HEK293 (cell line): ENCODE measurements around the gene COG3.

ENCODE experiments used
- GLI4 ChIP-seq: fragments of 450-650 bp; formaldehyde crosslinking; IDR thresholded peaks from 2 replicates; pipeline ENCODE4 v1.5.1; 2016; ENCODE audit warnings: missing biosample characterization, missing genetic modification characterization
- KLF10 ChIP-seq: fragments of 450-650 bp; IDR thresholded peaks from 2 replicates; pipeline ENCODE4 v1.5.1; 2018; ENCODE audit warnings: missing biosample characterization, mild to moderate bottlenecking, missing genetic modification characterization
- KLF7 ChIP-seq: fragments of 450-650 bp; formaldehyde crosslinking; IDR thresholded peaks from 2 replicates; pipeline ENCODE4 v1.5.1; 2016; ENCODE audit warnings: missing biosample characterization, missing genetic modification characterization, borderline replicate concordance
- OSR2 ChIP-seq: fragments of 450-650 bp; formaldehyde crosslinking; IDR thresholded peaks from 2 replicates; pipeline ENCODE4 v1.5.1; 2016; ENCODE audit warnings: missing biosample characterization, missing genetic modification characterization
- REPIN1 ChIP-seq: fragments of 450-650 bp; formaldehyde crosslinking; IDR thresholded peaks from 2 replicates; pipeline ENCODE4 v1.5.1; 2017; ENCODE audit warnings: missing biosample characterization, missing genetic modification characterization, low read depth
- ZBTB1 ChIP-seq: fragments of 450-650 bp; formaldehyde crosslinking; IDR thresholded peaks from 2 replicates; pipeline ENCODE4 v1.5.1; 2016; ENCODE audit warnings: missing biosample characterization, missing genetic modification characterization
- ZBTB20 ChIP-seq: fragments of 450-650 bp; formaldehyde crosslinking; IDR thresholded peaks from 2 replicates; pipeline ENCODE4 v1.5.1; 2016; ENCODE audit warnings: missing biosample characterization, missing genetic modification characterization
- ZFP3 ChIP-seq: fragments of 450-650 bp; formaldehyde crosslinking; IDR thresholded peaks from 2 replicates; pipeline ENCODE4 v1.5.1; 2016; ENCODE audit warnings: low read depth, missing biosample characterization, missing genetic modification characterization
- ZFP41 ChIP-seq: fragments of 450-650 bp; formaldehyde crosslinking; IDR thresholded peaks from 2 replicates; pipeline ENCODE4 v1.5.1; 2016; ENCODE audit warnings: missing biosample characterization, missing genetic modification characterization, borderline replicate concordance
- ZNF10 ChIP-seq: fragments of 450-650 bp; formaldehyde crosslinking; IDR thresholded peaks from 2 replicates; pipeline ENCODE4 v1.5.1; 2017; ENCODE audit warnings: missing biosample characterization, missing genetic modification characterization
- ZNF132 ChIP-seq: fragments of 450-650 bp; formaldehyde crosslinking; IDR thresholded peaks from 2 replicates; pipeline ENCODE4 v1.5.1; 2017; ENCODE audit warnings: missing biosample characterization, missing genetic modification characterization, borderline replicate concordance
- ZNF146 ChIP-seq: fragments of 450-650 bp; formaldehyde crosslinking; IDR thresholded peaks from 2 replicates; pipeline ENCODE4 v1.5.1; 2016; ENCODE audit warnings: missing biosample characterization, missing genetic modification characterization
- ZNF148 ChIP-seq: fragments of 450-650 bp; formaldehyde crosslinking; IDR thresholded peaks from 2 replicates; pipeline ENCODE4 v1.5.0; 2017; ENCODE audit warnings: missing biosample characterization, missing genetic modification characterization, borderline replicate concordance
- ZNF157 ChIP-seq: fragments of 450-650 bp; formaldehyde crosslinking; IDR thresholded peaks from 2 replicates; pipeline ENCODE4 v1.5.1; 2016; ENCODE audit warnings: missing biosample characterization, missing genetic modification characterization
- ZNF16 ChIP-seq: fragments of 450-650 bp; formaldehyde crosslinking; IDR thresholded peaks from 2 replicates; pipeline ENCODE4 v1.5.1; 2016; ENCODE audit warnings: low read depth, missing biosample characterization, missing genetic modification characterization
- ZNF174 ChIP-seq: fragments of 450-650 bp; formaldehyde crosslinking; IDR thresholded peaks from 2 replicates; pipeline ENCODE4 v1.5.0; 2017; ENCODE audit warnings: missing biosample characterization, mild to moderate bottlenecking, missing genetic modification characterization
- ZNF175 ChIP-seq: fragments of 450-650 bp; formaldehyde crosslinking; IDR thresholded peaks from 2 replicates; pipeline ENCODE4 v1.5.1; 2016; ENCODE audit warnings: missing biosample characterization, missing genetic modification characterization
- ZNF184 ChIP-seq: fragments of 450-650 bp; IDR thresholded peaks from 2 replicates; pipeline ENCODE4 v1.5.1; 2018; ENCODE audit warnings: missing biosample characterization, mild to moderate bottlenecking, missing genetic modification characterization
- ZNF2 ChIP-seq: fragments of 450-650 bp; formaldehyde crosslinking; IDR thresholded peaks from 2 replicates; pipeline ENCODE4 v1.5.1; 2016; ENCODE audit warnings: missing biosample characterization, missing genetic modification characterization
- ZNF239 ChIP-seq: fragments of 450-650 bp; formaldehyde crosslinking; IDR thresholded peaks from 2 replicates; pipeline ENCODE4 v1.5.1; 2016; ENCODE audit warnings: missing biosample characterization, missing genetic modification characterization
- ZNF24 ChIP-seq: fragments of 450-650 bp; formaldehyde crosslinking; IDR thresholded peaks from 2 replicates; pipeline ENCODE4 v1.5.1; 2016; ENCODE audit warnings: missing biosample characterization, missing genetic modification characterization
- ZNF449 ChIP-seq: fragments of 450-650 bp; formaldehyde crosslinking; IDR thresholded peaks from 2 replicates; pipeline ENCODE4 v1.5.1; 2017; ENCODE audit warnings: missing biosample characterization, mild to moderate bottlenecking, missing genetic modification characterization, moderate library complexity
- ZNF510 ChIP-seq: fragments of 450-650 bp; formaldehyde crosslinking; IDR thresholded peaks from 2 replicates; pipeline ENCODE4 v1.5.1; 2018; ENCODE audit warnings: mild to moderate bottlenecking, missing genetic modification characterization, missing biosample characterization; ENCODE audit not compliant: insufficient replicate concordance
- ZNF514 ChIP-seq: fragments of 450-650 bp; formaldehyde crosslinking; IDR thresholded peaks from 2 replicates; pipeline ENCODE4 v1.5.1; 2016; ENCODE audit warnings: missing biosample characterization, missing genetic modification characterization
- ZNF518A ChIP-seq: fragments of 450-650 bp; formaldehyde crosslinking; conservative IDR thresholded peaks from 2 replicates; pipeline ENCODE4 v1.5.1; 2016; ENCODE audit warnings: low read depth, missing biosample characterization, missing genetic modification characterization
- ZNF558 ChIP-seq: fragments of 450-650 bp; formaldehyde crosslinking; IDR thresholded peaks from 2 replicates; pipeline ENCODE4 v1.5.1; 2016; ENCODE audit warnings: missing biosample characterization, missing genetic modification characterization
- ZNF664 ChIP-seq: fragments of 450-650 bp; formaldehyde crosslinking; IDR thresholded peaks from 2 replicates; pipeline ENCODE4 v1.5.1; 2016; ENCODE audit warnings: missing biosample characterization, missing genetic modification characterization
- ZNF701 ChIP-seq: fragments of 450-650 bp; formaldehyde crosslinking; IDR thresholded peaks from 2 replicates; pipeline ENCODE4 v1.5.1; 2016; ENCODE audit warnings: missing biosample characterization, missing genetic modification characterization
- ZNF76 ChIP-seq: fragments of 450-650 bp; formaldehyde crosslinking; IDR thresholded peaks from 2 replicates; pipeline ENCODE4; 2016; ENCODE audit warnings: low read depth, missing biosample characterization, missing genetic modification characterization, borderline replicate concordance
- ZNF785 ChIP-seq: fragments of 450-650 bp; formaldehyde crosslinking; IDR thresholded peaks from 2 replicates; pipeline ENCODE4 v1.5.1; 2016; ENCODE audit warnings: missing biosample characterization, missing genetic modification characterization
- ZNF830 ChIP-seq: fragments of 450-650 bp; IDR thresholded peaks from 2 replicates; pipeline ENCODE4 v1.5.0; 2018; ENCODE audit warnings: missing biosample characterization, missing genetic modification characterization, low read depth, mild to moderate bottlenecking, moderate library complexity
- ZNF837 ChIP-seq: fragments of 450-650 bp; formaldehyde crosslinking; IDR thresholded peaks from 2 replicates; pipeline ENCODE4 v1.5.1; 2016; ENCODE audit warnings: missing biosample characterization, missing genetic modification characterization
- ZSCAN23 ChIP-seq: fragments of 450-650 bp; formaldehyde crosslinking; IDR thresholded peaks from 2 replicates; pipeline ENCODE4 v1.5.1; 2016; ENCODE audit warnings: missing biosample characterization, missing genetic modification characterization
- ZXDB ChIP-seq: fragments of 450-650 bp; formaldehyde crosslinking; IDR thresholded peaks from 2 replicates; pipeline ENCODE4 v1.5.1; 2016; ENCODE audit warnings: missing biosample characterization, missing genetic modification characterization

COG3 gene

GRCh38 chr13:45417790-45418534 lies 46.8 kb upstream of the COG3 start, which contains the start of gene SLC25A30 (continued):
- TF ChIP-seq ZNF146 (tag by site-specific recombination) (no peak), KLF7 (tag by site-specific recombination) (no peak), ZNF148 (tag by site-specific recombination) (no peak), ZNF785 (tag by site-specific recombination) (no peak), ZNF449 (tag by site-specific recombination) (peak; percentile 88), ZNF76 (tag by site-specific recombination) (no peak), ZNF16 (no peak), ZFP41 (no peak), ZNF518A (tag by site-specific recombination) (no peak), ZNF239 (no peak), ZFP3 (tag by site-specific recombination) (no peak), ZNF664 (tag by site-specific recombination) (no peak), ZNF837 (no peak), REPIN1 (tag by site-specific recombination) (no peak), ZNF510 (no peak), ZNF558 (tag by site-specific recombination) (no peak), ZNF132 (tag by site-specific recombination) (no peak), ZNF514 (no peak), ZNF2 (no peak), OSR2 (tag by site-specific recombination) (no peak), ZNF174 (tag by site-specific recombination) (no peak), ZXDB (tag by site-specific recombination) (no peak), ZNF184 (tag by site-specific recombination) (no peak), ZNF701 (tag by site-specific recombination) (no peak), ZNF24 (tag by site-specific recombination) (peak; percentile 28; the same call in 1 of the 2 replicates), ZNF157 (tag by site-specific recombination) (no peak), ZBTB20 (tag by site-specific recombination) (peak; percentile 84), KLF10 (tag by site-specific recombination) (peak; percentile 63; the same call in 1 of the 2 replicates), ZNF10 (tag by site-specific recombination) (0 out of 2 replicates have a peak, but pooled peaks have one; percentile 37), GLI4 (tag by site-specific recombination) (0 out of 2 replicates have a peak, but pooled peaks have one; percentile 17), ZNF830 (tag by site-specific recombination) (no peak), ZBTB1 (tag by site-specific recombination) (0 out of 2 replicates have a peak, but pooled peaks have one; percentile 32), ZNF175 (no peak), ZSCAN23 (tag by site-specific recombination) (no peak)
